IMR-90 (cell line): ENCODE measurements around the gene ACTN1. TPM values are rescaled to one million over a fixed set of nuclear protein-coding genes. Genes with fewer than 3 reads are reported as not detected.

Experiments
- CTCF ChIP-seq: conservative IDR thresholded peaks from 2 replicates; pipeline ENCODE4 v1.5.1; 2012; ENCODE audit warnings: mild to moderate bottlenecking, low read depth, low read length, improper control_type of control experiment
- polyA plus RNA-seq, 3 experiments: library from polyadenylated mRNA; depleted of rRNA; stranded (reverse); fragments of >200 nt; gene quantifications; 2 replicates each; pipeline ENCODE4 v1.2.3, GENCODE V29; 2012; ENCODE audit warnings: low replicate concordance in 1 of 3
- total RNA-seq: library from RNA; depleted of rRNA; stranded (reverse); fragments of >200 nt; gene quantifications from 2 replicates; pipeline ENCODE4 v1.2.3, GENCODE V29; 2012

ACTN1 gene
- total and polyA plus RNA-seq, 2 of the 4 experiments (the other 2 are of a cell fraction), result 684 to 766 TPM

- TF ChIP-seq CTCF, result no peak
These were observed 39.8 kb downstream of the ACTN1 start (continued) for GRCh38 chr14:68939181-68939892.
